ENCODE results near the gene LGALS12.
"Not testable (repeated sequence)": the region's sequence is repeated elsewhere in the genome, so short reads cannot be mapped to it uniquely, and the experiment has no call there.

Gene LGALS12

DNA sequence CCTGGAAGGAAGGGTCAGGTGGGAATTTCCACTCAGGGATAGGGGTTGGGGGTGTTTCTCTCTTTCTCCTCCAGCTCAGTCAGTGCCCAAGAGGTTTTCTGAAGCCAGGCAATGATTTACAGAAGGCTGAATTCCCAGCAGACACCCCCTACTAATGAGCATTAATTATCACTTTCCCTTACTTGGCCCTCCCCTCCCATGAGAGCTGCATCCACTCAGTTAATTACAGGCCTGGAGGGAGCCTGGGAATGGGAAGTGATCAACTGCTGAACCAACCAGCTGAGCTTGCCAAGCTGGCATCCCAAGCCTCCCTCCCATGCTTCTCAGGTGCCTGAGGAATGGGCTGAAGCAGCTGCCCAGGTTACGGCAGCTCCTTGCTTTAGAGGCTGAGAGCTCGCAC, 992 bp downstream of the LGALS12 start:
- no peak for DNase-seq

DNA sequence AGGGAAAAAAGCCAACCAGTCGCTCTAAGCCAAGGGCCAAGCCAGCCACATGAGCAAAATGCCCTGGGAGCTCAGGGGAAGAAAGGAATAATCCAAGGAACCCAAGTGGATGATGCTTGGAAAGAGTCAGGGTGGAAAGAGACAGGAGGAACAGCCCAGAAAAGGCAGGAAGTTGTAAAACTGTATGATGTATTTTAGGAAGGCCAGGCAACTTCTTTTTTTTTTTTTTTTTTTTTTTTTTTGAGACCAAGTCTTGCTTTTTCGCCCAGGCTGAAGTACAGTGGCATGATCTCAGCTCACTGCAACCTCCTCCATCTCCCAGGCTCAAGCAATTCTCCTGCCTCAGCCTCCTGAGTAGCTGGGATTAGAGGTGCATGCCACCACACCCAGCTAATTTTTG, 1.6 kb downstream of the LGALS12 start:
- DNase-seq: no peak

DNA sequence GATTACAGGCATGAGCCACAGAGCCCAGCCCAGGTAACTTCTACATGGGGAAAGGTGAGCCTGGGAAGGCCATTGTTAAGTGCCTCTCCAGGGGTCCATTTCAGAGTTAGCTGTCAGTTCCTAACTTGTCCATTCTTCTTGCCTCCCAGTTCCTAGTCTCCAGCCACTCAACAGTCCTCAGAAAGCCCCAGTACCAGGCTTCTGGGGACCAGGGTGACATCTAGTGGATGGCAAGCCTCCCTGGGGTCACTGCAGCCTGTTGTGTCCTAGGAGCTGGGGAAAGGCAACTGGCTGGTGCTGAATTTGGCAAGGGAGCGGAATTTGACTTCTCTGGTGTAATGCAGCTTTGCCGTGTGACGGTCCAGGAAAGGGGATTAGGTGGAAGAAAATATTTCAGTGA, 2.1 kb downstream of the LGALS12 start:
- peak; percentile 38 for DNase-seq

DNA sequence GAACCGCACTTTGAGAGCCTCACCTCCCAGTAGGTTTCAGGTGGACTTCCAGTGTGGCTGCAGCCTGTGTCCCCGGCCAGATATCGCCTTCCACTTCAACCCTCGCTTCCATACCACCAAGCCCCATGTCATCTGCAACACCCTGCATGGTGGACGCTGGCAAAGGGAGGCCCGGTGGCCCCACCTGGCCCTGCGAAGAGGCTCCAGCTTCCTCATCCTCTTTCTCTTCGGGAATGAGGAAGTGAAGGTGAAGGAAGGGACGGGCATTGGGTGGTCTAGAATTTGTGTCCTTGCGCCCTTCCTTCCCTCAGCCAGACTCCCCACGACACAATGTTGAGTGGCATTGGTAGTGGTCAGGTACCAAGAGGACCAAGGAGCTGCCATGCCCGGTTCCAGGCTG, 2.9 kb downstream of the LGALS12 start:
- DNase-seq: no peak

DNA sequence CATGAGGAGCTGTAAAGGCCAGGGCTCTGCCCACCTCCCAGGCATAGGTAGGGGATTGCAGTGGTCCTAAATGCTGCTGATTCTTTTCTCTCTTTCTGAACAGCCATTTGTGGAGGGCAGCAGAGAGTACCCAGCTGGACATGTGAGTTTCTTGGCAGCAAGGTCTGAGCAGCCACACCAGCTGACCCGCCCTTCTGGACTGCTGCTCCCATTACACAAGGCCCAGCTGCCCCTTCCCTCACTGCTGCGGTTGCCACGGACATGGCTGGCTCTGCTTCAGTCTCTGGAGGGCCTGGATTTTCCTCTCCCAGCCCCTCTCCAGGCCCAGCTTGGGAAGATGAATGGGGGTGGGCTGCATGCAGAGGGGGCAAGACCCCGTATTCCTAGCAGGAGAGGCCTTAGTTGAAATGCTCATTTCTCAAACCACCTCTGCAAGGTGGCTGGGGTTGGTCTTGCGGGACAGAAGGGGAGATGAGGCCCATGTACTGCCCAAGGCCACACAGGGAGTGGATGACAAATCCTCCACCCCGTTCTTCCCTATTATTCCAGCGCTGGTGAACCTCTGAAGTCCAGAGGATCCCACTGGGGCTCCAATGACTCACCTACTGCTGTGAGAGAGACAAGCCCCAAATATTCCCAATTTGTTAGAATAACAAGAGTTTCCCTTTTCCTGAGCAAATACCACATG, 4.6 kb downstream of the LGALS12 start:
- DNase-seq: no peak

DNA sequence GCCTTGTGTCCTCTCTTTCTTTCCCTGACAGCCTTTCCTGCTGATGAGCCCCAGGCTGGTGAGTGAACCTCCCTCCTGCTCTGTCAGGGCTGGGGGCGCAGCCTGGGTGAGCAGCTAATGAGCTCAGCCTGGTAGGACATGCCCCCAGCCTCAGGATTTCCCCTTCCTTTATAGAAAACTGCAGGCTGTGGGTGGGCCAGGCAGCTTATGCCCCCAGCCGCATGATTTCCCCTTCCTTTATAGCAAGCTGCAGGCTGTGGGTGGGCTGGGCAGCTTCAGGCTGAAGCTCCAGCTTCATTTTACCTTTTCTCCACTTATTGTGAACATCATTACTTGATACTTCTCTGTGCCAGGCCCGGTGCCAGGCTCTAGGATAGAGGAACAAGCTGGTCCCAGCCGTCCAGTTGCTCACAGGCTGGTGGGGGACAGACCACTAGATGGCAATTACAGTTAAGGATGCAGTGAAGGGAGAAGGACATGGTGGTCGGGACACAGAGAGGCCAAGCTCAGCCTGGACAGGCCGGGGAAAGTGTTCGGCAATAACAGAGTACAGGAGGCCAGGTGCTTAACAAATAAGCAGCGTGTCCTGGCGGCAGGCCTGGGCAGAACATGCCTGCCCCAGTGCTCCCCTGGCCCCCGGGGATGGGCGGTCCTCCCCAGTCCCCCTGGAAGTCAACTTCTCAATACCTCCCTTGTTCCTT, 5.3 kb downstream of the LGALS12 start:
- DNase-seq: no peak

DNA sequence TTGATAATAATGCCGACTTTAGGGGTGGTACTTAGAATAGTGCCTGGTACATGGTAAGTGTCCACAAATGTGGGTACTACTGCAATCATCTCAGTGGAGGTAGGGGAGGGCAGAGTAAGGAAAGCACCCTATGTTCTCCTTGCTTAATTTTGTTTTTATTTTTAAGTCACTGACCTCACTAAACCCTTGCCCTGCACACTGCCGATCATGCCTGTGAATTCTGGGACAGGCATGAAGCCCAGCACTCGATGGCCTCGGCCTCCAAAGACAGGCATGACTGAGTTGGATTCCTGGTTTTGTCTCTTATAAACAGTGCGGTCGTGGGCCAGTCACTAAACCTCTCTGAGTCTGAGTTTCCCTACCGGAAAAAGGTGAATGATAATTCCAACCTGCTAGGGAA, 6.9 kb downstream of the LGALS12 start:
- no peak for DNase-seq

DNA sequence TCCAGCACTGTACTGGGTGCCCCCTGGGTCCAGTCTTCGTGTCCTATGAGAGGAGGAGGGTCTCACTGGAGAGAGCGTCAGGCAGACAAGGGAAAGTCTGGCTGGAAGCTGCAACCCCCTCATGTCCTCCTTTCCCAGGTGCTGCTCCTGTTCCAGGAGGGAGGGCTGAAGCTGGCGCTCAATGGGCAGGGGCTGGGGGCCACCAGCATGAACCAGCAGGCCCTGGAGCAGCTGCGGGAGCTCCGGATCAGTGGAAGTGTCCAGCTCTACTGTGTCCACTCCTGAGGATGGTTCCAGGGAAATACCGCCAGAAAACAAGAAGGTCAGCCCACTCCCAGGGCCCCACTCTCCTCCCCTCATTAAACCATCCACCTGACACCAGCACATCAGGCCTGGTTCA, 10.2 kb downstream of the LGALS12 start:
- DNase-seq: no peak

DNA sequence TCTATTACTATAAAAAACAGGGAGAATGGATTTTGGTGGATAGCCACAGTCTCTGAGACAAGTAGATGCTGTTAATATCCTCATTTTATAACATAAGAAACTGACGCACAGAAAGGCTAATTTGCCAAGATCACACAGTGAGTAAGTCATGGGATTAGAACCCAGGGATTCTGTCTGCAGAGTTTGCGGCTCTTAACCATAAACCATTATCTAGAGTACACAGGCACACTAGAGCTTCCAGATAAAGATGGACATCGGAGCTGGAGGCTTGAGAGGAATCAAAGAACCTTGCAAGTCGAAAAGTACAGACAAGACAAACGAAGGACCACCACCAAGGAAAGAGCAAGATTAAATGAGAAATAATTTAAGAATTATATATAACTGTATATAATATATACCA, 11.3 kb downstream of the LGALS12 start:
- DNase-seq: no peak

DNA sequence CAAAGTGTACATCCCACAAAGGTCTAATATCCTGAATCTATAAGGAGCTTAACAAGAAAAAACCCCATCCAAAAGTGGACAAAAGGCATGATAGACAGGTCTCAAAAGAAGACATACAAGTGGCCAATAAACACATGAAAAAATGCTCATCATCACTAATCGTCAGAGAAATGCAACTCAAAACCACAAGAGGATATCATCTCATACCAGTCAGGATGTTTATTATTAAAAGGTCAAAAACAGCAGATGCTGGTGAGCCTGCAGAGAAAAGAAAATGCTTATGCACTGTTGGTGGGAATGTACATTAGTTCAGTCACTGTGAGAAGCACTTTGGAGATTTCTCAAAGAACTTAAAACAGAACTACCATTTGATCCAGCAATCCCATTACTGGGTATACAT, 12.7 kb downstream of the LGALS12 start:
- no peak for DNase-seq

DNA sequence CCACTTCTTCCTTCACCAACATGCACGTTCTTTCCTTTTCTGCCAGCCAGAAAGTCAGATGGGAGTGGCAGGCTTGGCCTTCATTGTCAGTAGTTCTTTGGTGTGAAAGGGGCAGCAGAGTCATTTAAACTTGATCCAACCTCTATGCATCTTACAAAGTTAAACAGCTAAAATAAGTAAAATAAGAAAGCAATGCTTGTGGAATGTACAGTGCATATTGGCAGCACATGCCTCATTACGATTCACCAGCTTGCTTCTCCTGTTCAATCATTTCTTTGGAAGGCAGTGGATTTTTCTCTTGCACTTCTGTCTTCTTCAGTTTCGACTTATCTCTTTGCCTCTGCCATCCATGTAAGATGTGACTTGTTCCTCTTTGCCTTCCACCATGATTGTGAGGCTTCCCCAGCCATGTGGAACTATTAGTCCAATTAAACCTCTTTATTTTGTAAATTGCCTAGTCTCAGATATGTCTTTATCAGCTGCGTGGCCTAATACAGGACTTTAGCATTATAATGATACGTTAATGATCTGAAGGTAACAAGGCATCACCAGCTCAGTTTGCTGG, 14.8 kb downstream of the LGALS12 start:
- no peak for DNase-seq

DNA sequence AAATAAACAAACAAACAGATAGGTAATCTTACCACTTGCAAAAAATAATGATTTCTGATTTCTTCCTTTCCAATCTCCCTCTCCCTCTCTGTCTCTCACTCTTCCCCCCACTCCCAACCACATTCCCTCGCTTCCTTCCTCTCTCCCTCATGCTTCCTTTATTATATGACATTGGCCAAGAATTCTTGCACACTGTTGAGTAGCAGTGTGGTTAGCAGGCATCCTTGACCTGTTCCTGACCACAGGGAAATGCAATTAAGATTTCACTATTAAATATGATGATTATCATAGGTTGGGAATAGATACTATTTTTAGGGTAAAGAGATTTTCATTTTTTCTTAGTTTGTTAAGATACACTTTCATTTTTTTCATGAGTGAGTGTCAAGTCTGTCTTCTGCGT, 16.0 kb downstream of the LGALS12 start:
- DNase-seq: no peak

DNA sequence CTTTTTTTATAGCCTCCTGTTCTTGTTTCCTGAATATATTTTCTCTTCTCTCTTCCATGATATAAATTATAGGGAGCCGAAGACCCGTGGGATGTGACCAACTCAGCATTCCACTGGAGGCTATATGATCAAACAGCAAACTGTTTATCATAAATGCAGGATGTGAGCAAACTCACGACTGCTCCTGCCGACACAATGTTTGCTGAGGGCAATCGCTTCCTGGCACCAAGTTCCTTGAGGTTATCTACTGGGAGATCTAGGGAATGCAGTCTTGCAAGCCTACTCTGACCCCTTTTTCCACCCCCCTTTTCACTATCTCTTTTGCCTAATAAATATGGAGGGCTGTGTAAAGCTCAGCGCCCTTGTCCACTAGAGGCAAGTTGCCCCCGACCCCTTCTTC, 17.3 kb downstream of the LGALS12 start:
- no peak for DNase-seq

DNA sequence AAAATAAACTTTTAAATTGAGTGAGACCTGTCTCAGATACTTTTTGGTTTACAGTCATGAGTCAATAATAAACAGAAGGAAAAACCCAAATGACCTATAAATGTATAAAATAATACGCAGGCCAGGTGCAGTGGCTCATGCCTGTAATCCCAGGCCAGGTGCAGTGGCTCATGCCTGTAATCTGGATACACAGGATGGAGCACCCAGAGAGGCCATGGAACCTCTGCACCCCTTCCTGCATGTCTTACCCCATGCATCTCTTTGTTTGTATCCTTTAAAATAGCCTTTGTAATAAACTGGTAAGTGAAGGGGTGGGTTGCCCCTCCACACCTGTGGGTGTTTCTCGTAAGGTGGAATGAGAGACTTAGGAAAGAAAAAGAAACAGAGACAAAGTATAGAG, 21.8 kb downstream of the LGALS12 start:
- no peak for DNase-seq

DNA sequence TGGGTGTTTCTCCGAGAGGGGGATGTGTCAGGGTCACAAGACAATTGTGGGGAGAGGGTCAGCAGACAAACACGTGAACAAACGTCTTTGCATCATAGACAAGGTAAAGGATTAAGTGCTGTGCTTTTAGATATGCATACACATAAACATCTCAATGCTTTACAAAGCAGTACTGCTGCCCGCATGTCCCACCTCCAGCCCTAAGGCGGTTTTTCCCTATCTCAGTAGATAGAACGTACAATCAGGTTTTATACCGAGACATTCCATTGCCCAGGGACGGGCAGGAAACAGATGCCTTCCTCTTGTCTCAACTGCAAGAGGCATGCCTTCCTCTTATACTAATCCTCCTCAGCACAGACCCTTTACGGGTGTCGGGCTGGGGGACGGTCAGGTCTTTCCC, 22.3 kb downstream of the LGALS12 start:
- not testable (repeated sequence) for DNase-seq

DNA sequence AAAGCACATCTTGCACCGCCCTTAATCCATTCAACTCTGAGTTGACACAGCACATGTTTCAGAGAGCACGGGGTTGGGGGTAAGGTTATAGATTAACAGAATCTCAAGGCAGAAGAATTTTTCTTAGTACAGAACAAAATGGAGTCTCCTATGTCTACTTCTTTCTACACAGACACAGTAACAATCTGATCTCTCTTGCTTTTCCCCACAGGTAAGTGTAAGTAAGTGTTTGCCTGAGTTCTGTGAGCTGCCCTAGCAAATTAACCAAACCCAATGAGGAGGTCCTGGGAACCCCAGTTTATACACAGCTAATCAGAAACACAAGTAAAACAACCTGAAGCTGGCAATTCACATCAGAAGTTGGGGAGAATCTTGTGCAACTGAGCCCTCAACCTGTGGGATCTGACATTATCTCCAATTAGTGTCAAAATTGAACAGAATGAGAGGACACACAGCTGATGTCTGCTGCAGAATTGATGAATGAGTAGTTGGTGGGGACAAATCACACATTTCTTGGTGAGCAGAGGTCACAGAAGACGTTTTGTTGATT, 22.9 kb downstream of the LGALS12 start:
- DNase-seq: not testable (repeated sequence)

DNA sequence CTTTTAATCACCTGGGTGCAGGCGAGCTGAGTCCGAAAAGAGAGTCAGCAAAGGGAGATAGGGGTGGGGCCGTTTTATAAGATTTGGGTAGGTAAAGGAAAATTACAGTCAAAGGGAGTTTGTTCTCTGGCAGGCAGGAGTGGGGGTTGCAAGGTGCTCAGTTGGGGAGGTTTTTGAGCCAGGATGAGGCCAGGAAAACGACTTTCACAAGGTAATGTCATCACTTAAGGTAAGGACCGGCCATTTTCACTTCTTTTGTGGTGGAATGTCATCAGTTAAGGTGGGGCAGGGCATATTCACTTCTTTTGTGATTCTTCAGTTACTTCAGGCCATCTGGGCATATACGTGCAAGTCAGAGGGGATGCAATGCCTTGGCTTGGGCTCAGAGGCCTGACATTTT, 23.5 kb downstream of the LGALS12 start:
- not testable (repeated sequence) for DNase-seq

DNA sequence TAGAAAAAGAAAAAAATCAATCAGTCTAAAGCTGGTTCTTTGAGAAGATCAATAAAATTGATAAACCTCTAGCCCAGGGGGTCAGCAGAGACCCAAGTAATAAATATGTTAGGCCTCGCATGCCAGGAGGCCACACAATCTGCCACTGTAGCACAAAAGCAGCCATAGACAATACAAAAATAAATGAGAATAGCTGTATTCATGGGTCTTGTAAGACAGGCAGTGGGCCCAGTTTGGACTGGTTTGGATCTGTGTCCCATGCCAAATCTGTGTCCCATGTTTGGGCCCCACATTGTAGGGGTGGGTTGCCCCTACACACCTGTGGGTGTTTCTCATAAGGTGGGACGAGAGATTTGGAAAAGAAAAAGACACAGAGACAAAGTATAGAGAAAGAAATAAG, 24.1 kb downstream of the LGALS12 start:
- DNase-seq: no peak

DNA sequence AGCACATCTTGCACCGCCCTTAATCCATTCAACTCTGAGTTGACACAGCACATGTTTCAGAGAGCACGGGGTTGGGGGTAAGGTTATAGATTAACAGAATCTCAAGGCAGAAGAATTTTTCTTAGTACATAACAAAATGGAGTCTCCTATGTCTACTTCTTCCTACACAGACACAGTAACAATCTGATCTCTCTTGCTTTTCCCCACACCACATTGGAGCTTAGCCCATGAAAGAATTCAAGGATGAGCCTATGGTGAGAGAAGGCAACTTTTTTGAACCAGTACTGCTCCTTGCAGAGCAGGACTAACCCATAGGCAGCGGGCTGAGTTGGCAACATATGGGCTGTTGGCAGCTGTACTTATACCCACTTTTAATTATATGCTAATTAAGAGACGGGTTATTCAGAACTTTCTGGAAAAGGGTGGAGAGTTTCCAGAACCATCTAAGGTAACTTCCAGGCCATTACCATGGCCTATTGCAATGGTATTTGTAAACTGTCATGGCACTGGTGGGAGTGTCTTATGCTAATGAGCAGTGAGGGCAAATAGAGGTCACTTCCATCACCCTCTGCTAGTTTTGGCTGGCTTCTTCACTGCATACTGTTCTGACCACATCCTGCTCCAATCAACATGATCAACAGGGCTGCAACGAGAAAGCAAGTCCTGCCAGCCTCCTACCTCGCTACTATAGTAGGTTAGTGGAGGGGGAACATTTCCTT, 25.3 kb downstream of the LGALS12 start:
- not testable (repeated sequence) for DNase-seq

DNA sequence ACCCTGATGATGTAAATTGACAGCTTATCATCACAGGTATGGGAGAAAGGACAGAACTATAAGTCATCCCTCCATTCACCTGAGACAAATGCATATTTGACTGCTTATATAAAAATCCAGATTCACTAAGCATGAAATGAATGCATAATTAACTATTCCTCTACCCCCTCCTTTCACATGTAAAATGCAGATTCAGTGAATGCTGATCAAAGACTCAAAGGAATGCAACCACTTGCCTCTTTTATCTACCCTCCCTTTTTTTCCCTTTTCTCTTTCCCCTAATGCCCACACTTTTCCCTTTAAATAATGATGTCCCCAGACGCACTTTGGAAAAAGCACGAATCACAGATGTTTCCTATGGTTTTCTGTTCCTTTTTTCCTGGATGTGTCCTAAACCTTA, 26.2 kb downstream of the LGALS12 start:
- DNase-seq: no peak

DNA sequence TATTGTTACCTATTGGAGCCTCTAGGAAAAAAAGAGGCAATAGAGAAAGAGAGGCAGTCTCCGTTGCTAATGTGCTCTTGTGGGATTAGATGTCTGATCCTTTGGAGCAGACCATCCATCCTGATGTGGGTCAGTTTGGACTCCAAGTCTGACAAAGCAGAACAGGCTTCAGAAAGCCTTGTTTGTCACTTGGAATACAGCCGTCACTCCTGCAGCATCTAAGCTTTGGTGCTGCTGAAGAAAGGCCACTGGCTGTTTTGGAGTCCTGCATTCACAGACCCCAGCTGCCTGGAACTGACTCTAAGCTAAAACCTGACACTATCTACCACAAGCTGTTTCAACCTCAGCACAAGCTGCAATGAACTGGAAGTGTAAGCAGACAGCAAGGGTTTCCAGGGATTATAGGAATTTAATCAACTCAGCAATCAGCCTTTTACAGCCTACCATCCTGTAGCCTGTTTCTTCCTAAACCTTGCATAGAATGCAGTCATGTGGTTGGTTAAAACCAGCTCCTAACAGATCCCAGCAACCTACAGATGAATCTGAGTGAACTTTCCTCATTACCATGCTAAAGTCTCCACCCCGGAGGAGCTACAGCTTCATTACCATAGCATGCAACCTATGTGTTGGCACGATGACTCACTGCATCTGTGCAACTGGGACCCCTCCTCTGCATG, 27.1 kb downstream of the LGALS12 start:
- DNase-seq: no peak

DNA sequence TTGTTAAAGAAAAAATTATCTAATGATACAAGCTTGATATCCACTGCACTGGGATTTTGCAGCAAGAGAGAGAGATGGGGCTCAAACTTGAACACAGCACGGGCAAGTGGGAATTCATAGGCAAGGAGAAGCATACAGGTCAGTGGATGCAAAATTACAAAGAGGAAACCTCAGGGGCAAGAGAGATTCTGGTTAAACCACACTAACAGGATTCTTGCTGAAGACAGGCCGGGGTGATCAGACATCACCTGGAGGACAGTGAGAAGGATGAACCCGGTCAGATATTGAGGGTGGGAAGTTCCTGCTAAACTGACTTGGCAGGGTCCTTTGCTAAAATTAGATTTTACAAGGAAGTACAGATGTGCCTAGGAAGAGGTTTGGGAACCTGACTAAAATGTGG, 28.2 kb downstream of the LGALS12 start:
- no peak for DNase-seq

DNA sequence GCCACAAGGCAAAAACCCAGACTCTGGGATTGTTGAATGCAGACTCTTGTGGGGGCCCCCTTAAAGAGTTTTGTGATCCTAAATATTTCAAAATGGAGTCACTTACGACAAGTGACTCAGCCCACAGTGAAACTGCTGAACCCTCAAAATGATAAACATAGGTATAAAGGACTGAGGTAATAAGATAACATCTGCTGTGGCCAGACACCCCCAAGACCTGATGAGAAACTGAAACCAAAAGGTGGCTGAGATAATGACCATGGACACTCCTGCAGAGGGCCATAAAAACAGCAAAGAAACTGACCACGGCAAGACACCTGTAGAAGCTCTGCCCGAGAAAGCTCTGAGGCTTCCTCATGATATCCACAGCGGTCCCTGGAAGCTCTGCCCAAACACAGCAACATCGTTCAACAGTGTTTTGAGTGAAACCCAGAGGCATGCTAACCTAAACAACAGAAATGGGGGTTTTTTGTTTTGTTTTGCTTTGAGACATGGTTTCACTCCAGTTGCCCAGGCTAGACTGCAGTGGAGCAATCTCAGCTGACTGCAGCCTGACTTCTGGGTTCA, 29.1 kb downstream of the LGALS12 start:
- no peak for DNase-seq

Measured in NCI-H146 (cell line).